ENCODE data around the gene GAREM1.
A peak's percentile ranks its signal among the peaks of the same experiment; 100 is the strongest.

GAREM1 gene

DNA sequence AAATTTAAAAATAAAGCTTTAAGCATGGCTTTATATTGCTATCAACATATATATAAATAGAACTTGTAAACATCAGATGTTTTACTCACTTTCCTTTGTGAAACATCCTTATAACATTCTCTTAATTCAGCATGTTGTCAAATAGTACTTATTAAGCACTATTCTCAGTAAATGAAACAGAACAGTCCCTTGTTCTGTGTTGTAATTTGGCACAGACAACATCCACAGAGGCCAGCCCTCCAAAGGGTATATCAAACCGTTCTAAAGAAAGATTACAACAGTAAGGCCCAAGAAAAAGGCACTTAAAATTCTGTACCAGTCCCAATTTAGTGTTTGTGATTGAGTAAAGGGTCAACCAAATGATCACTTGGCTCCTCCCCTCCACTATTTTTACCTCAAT is 46.0 kb downstream of the GAREM1 start:
- no peak for DNase-seq (ENCODE audit: low spot score)

DNA sequence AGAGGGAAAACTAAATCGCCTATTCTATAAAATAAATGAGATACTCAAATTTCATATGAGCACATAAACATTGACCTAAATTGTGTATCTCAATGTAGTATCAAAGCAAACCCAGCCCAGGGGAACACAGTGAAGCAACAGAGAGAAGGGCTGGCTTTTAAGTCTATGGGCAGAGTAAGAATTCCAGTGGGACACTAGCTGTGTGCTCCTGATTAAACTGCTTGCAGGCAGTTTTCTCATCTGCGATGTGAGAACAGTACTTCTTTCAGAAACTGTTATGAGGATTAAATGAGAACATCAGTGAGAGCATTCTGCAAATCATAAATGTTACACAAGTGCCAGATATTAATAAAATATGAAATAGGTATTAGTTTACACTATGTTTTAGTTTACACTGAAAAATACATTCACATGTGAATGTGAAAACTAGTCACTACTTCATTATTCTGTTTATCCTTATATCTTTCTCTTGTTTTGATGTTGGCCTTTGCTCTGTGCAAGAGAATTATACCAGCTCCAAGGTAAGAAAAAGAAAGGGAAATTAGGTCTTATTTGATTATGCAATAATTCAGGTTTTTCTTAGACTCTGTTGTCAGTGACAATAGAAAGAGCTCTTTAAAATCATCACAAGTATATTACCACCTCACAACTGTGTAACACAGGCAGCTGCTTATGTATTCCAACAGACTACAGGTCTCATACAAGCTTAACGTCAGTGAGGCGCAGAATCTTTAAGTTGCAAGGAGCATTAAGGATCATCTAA is 47.5 kb downstream of the GAREM1 start:
- no peak for DNase-seq (ENCODE audit: low spot score)

DNA sequence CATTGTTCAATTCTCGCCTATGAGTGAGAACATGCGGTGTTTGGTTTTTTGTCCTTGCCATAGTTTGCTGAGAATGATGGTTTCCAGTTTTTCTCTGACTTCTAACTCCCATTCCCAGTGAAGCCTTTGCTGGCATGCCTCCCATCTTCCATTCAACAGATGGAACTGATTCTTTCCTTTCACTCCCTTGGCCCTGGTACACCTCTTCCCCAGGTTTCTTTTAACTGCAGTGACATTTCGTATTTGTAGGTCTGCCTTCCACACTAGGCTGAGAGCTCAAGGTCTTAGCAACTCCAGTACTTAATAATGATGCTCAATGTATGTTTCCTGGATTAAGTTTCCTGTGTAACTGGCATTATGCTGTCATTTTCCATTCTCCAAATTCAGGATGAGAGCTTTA is 48.5 kb downstream of the GAREM1 start:
- no peak for DNase-seq (ENCODE audit: low spot score)

DNA sequence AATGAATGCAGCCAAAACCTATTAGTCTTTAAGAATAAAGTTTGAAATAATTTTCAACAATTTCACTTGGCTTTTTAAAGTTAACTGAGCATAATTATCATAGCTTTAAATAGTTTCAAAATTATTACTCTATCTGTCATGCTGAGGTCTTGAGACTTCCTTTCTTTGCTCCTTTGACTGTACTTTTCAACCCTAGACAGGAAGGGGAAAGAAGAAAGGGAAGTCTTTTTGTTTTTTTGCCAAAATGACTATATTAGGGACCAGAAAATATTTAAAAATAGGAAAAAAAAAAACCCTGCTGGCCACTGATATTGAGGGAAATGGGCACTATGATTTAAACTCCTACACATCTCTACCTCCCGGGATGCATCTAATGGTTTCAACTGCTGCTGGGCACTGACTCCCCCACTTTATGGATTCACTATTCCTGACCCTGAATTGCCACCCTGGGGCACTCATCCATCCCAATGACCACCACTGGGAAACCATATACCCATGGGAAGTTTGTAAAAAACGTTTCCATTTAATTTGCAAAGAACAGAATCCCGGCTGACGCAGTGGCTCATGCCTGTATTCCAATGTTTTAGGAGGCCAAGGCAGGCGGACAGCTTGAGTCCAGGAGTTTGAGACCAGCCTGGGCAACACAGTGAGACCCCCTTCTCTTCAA is 50.5 kb downstream of the GAREM1 start:
- no peak for DNase-seq (ENCODE audit: low spot score)

DNA sequence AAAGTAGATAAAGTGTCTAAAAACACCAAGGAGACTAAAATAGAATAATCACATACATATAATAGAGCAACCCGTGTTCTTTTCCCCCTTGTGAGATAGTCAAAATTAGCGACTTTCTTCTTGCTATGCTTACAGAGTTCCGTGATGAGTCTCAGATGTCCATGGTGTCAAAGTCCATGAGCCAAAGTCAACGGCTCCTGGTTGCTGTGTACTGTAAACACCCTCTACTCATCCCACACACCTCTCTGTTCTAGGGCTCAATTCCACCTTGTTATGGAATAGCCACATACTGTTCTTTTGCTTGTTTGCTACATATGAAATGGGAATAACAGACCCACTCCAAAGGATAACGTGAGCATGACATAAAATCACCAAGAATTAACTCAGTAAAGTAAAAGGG is 52.5 kb downstream of the GAREM1 start:
- DNase-seq (ENCODE audit: low spot score): no peak

DNA sequence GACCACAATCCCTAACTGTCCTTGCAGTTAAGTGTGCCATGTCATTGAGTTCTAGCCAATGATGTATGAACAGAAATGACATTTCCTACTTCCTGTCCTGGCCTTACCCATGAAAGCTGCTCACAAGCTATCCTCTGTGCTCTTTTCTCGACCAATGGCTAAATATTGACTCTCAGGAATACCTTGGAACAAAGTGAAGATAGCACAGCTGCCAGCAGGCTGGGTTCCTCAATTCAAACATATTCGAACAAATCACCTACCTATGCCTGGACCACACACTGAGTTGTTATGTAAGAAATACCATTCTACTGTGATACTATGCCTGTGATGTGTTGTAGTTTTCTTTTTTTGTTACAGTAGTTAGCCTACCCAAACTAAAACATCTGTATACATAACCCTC is 65.1 kb downstream of the GAREM1 start:
- DNase-seq (ENCODE audit: low spot score): no peak

DNA sequence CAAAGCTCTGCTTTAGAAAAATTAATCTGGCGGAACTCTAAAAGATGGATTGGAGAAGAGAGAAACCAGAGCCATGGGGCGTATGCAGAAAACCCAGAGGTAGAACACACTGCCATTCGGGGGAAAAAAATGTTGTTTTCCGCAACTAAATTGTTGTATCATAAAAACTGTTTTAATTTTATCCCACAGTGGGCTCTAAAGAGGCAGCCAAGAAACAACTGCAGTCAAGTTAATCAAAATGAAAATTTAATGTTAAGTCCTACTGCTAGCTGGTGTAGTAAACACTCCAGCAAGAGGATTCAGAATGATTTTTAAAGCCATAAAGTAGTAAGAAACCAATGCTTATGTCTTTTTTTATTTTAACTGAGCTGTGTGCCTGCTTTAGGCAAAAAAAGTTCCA is 69.1 kb downstream of the GAREM1 start:
- no peak for DNase-seq (ENCODE audit: low spot score)

DNA sequence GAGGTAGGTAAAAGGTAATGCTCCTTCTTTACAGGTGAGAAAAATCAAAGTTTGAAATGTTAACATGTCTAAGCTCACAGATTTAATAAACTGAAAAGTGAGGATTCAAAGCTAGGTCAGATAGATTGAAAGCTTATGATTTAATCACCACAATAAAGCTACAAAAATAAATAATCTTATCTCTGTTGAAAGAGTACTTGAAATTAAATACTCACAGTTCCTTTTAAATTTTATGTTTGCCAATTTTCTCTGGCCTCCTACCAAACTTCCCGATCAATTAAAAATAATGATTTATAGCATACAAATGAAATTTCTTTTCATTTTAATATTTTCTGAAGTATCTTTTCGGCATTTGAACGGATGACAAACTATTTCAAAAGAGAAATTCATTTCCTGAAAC is 77.3 kb downstream of the GAREM1 start:
- DNase-seq (ENCODE audit: low spot score): no peak

DNA sequence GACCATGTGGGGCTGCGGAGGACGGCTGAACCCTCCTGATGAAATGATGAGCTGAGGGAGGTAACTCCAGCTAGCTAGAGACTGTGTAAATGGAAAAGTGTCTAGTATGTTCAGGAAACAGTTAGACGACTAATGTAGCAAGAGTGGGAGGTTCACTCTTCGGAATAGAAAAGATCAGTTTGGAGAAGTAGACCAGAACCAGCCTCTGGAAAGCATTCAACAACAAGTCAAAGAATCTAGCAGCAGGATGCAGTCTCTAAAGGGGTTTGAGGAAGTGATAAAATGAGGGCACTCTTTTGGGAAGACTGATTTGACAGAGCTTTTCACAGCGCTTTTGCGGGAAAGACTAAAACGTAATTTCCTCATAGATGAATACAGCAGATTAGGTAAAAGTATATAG is 79.6 kb downstream of the GAREM1 start:
- DNase-seq (ENCODE audit: low spot score): no peak

DNA sequence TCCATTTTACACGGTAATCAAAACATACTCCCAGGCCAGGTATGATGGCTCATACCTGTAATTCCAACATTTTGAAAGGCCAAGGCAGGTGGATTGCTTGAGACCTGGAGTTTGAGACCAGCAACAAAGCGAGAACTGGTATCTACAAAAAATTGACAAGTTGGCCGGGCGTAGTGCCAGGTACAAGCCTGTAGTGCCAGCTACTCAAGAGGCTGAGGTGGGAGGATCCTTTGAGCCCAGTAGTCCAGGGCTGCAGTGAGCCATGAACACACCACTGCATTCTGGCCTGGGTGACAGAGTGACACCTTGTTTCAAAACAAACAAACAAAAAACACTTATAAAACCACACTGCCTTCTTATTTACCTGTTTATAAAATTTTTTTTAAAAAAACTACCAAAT is 80.8 kb downstream of the GAREM1 start:
- DNase-seq (ENCODE audit: low spot score): no peak

DNA sequence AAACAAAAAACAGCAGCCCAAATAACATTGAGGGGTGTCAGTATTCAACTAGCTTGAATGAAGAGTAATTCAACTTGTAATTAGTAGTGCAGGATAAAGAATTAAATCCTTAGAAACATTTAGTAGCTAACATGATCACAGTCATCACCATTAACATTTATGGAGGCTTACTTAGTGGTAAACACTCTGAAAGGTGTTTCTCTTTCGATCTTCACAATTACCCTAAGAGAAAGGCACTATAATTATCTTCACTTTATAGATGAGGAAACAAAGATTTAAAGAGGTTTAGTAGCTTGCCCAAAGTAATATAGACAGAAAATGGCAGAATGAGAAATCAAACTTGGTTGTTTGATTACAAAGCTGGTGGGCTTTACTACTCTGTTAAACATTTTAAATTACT is 81.5 kb downstream of the GAREM1 start:
- DNase-seq (ENCODE audit: low spot score): no peak

DNA sequence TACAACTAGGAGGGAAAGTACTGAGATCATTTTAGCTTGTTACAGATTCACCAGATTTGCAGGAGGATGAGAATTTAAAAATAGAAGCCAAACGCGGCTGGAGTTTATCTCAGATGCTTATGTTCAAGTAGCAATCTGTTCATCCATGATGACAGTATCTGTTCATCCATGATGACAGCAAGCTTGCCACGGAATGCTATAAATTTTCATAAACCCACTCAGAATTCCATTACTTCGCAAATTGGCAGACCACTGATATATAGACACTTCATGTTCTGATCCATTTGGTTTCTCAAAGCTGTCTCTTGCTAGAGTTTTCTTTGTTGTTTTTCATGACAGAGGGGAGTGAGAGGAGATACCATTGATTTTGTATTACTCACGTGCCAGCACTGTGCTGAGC is 84.2 kb downstream of the GAREM1 start:
- no peak for DNase-seq (ENCODE audit: low spot score)

DNA sequence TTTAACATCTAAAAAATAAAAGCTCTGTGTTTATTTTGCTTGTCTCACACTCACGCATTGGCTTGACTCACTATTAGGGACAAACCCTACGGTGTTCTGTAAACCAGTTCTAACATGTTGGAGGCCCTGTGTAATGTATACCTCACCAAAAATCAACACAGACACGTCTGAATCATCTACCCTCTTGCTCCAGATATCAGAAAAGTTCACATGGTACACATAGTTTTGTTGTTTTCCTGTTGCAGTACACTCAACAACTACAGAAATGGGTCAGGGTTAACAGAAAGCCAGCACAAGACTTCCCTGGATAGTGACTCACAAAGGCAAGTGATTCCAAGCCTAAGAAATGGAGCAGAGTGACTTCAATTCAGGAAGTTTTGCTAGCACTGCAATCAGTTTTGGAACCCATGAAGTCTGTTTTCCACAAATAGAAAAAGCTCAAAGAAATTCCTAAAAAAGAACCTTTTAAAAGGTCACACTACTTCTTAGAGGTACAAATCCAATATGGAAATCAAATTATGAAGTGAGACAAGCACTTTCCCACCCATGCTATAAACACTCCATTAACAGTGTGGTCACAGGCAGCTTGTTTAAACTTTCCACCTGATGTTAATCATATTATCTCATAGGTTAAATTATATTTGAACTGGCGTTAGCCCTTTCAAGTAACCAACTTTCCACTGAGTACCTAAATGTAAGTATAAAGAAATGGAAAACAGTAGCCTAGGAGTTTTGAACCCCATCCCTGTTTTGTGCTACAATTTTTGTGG is 87.4 kb downstream of the GAREM1 start:
- peak; percentile 56 for DNase-seq (ENCODE audit: low spot score)

DNA sequence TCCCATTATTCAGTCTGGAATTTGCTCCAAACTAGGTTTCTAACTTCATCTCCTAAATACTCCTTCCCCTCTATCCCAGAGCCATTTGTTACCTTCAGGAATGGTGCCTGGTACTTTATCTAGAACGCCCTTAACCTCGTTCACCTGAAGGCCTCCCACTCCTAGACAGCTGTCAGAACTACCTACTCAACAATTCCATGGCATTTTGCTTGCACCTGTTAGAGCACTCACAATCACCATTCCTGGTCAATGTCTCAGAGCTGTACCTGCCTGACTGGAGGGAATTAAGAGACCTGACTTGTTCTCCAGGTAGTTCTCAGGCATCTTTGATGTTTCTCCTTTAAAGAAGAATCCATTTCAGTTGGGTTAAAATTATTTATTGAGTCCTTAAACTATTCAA is 88.9 kb downstream of the GAREM1 start:
- no peak for DNase-seq (ENCODE audit: low spot score)

DNA sequence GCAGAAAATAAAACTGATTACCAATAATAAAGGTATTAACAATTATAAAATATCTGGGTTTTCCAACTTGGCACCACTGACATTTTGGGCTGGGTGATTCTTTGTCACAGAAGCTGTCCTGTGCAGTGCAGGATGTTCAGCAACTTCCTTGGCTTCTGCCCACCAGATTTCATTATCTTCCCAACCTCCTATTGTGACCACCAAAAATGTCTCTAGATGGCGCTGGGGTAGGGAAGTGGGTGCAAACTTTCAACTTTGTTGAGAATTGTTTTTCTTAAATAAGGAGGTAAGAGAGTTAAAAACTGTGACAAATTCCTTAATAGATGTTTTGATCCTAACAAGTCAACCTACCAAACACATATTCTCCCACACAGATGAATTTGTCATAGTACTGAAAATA is 90.1 kb downstream of the GAREM1 start:
- DNase-seq (ENCODE audit: low spot score): no peak

DNA sequence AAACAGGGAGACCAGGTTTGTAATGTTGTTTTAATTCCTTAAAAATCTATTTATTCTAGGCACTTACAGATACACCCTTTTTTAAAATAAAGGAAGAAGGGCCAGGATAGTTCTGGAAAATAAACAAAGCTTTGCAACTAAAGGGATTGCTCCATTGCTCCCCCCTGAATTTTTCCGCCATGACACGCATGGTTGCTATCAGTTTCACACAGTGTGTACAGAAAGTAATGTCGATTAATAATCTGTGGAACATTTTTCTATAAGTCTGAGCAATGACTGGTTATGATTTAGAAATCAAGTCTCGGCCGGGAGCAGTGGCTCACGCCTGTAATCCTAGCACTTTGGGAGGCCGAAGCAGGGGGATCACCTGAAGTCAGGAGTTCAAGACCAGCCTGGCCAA is 90.8 kb downstream of the GAREM1 start:
- DNase-seq (ENCODE audit: low spot score): no peak

DNA sequence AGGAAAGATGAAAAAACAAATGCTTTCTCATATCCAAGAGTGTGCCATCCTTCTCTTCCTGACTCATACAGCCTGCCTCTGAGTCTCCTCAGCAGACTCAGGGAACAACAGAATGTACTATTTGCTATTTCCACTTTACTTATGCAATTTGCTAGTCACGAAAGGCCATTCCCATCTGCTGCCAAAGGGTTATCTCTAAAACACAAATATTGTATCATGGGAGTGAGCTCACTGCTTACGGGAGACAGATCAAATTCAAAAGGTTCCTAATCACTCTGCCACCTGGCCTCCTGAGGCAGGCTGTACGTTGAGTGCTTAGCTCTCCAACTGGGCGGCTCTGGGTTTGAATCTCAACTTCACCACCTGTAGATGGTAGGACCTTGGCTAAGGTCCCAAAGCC is 92.0 kb downstream of the GAREM1 start:
- DNase-seq (ENCODE audit: low spot score): no peak

DNA sequence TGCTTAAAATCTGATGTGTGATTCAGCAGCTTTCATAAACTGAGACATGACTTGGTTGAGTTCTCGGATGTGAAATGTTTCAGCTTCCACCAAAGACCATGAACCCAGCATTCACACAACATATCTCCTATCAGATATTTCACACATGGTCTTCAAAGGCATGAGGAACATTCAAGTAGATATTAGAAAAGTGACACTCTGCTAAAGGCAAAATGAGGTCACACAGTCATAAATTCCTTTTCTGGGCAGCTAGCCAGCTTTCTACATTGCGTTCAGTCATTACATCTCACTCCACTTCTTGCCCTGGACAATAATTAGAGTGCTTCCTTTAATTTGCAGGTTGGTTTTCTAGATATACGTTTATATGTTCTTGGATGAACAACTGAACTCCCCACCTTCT is 96.7 kb downstream of the GAREM1 start:
- DNase-seq (ENCODE audit: low spot score): no peak

DNA sequence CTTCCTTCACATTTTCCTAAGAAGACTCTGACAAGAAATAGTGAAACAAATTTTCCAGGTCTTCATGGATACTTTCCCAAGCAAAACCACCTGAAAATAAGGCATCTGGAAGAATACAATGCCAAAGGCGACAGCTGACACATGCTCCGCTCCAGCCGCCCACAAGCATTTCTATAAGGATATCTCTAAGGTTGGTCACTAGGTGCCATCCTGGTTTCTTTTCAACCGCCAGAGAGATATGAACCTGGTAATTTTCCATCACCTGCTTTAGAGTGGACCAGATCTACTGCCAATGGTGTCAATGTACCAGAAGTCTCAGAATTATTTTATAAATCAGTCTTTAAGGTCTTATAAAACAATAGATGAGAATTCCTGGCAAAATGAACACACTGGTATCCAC is 97.2 kb downstream of the GAREM1 start:
- DNase-seq (ENCODE audit: low spot score): no peak

DNA sequence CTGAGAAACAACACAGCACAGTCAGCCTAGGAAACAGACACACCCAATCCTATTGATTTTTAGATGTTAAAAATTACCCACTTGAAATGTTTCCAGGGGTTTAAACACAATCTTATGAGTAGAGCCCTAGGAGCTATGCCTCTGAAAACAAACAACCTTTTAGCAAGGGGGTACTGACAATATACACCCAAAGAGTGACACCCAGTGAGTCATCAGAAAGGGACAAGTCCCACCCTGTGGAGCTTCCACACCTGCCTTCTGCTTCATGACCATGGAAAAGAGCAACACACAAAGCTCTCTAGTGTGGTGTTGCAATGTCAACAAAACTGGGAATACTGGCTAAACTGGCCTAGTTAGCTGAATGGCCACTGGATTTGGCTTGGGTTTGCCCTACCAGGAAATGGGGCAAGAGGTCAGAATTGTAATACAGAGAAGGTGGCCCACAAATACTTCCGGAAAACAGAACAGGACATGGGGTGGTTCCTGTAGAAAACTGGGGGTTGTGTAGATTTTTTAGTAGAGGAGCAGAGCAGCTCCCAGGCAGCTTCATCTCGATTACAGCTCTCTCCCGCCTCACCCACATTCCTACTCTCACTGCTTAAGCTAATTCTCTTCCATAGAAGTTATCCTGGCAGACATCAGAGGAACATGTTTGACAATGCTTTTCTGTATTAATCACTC is 98.2 kb downstream of the GAREM1 start:
- no peak for DNase-seq (ENCODE audit: low spot score)

DNA sequence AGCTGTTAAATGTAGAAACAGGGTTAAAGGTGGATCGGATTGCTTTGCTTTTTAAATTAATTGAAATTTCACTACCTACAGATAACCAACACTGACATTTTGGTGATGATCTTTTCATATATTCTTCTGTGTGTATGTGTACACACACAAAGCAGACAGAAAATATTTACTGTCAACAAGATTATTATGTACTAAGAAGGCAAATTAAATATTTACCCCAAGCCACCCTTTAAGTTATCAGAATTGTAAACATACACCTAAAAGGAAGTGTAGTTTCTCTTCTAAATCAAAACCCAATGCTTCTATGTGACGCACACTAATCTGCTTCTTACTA is 98.7 kb downstream of the GAREM1 start:
- no peak for DNase-seq (ENCODE audit: low spot score)

DNA sequence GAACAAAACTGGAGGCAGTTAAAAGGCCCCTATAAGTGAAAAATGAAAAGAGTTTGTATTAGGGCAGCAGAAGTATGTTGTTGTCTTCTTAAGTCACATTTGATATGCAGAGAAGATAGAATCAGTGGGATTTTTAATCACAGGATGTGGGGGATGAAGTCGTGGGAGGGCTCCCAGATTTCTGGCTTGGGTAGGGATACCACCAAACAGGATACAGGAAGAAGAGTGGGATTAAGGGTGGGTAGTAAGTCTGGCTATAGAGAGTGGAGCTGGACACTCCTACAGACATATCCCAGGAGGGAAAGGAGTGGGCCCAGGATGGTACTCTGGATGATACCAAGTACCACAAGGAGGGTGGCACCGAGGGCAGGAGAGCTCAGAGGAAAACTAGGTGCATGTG is 99.3 kb downstream of the GAREM1 start:
- DNase-seq (ENCODE audit: low spot score): no peak

DNA sequence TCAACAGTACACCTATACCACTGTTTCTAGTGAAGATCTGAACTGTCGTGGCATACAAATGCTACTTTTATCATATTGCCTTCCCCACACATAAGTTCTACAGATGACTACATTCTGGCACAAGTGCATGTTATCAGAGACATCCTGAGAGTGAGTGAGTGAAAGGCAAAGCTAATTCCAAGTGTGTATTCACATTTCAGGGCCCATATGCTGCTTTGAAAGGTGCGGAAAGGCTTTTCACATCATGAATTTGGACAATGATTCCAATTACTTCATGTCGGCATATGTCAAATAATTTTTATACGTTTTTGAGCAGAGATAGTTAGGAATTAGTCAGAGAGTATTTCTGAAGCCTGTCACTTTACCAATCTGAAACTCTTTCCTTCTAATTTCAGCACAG is 101.7 kb downstream of the GAREM1 start:
- no peak for DNase-seq (ENCODE audit: low spot score)
